GM12875 (cell line): ENCODE data around the gene TMC1.

Experiments
- H3K4me3 ChIP-seq: one replicate; pipeline ENCODE4 v1.5.1; 2011; ENCODE audit warnings: low read depth, low read length, control low read depth
- TF ChIP-seq, protein P1 (sequence below): IDR thresholded peaks from 2 replicates; pipeline ENCODE4 v1.5.1; 2011; ENCODE audit warnings: low read depth, mild to moderate bottlenecking, control low read depth, inconsistent platforms, low read length, moderate library complexity, borderline replicate concordance; ENCODE audit not compliant: insufficient read depth

The TMC1 gene

DNA sequence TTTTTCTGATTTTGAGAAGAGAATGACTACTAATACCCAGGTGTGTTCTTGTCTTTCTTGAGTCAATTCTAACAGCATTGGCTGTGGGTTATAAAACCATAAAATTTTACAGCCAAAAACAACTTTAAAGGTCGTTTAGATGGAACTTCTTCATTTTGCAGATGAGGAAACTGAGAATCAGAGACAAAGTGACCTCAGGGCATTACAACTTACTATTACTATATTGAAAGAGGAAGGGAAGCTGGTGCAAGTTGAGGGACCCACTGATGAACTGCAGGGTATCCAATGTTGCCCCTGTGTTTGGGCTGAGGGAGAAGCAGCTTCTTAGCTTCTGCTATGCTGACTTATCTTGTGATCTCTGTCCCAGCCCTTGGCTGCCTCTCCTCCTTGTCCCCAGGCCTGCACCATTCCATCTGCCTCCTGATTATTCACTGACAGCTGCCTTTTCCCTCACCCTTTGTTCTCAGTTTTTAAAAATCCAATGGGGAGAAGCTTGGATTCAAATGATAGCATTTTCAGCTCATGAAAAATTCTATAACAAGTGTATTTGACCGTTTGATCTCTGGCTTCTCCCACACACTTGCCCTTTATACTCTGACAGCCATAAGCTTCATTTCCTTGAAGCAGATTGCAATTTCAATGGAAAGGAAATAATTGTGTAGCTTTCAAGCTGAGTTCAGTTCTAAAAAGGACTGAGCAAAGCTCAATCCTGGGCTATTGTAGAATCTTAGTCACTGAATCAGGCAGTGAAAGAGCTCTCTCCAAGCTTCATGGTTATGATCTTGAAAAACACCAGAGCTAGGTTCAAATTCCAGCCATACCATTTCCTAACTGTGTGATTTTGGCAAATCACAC is 68.5 kb downstream of the TMC1 start:
- TF ChIP-seq, protein P1, sequence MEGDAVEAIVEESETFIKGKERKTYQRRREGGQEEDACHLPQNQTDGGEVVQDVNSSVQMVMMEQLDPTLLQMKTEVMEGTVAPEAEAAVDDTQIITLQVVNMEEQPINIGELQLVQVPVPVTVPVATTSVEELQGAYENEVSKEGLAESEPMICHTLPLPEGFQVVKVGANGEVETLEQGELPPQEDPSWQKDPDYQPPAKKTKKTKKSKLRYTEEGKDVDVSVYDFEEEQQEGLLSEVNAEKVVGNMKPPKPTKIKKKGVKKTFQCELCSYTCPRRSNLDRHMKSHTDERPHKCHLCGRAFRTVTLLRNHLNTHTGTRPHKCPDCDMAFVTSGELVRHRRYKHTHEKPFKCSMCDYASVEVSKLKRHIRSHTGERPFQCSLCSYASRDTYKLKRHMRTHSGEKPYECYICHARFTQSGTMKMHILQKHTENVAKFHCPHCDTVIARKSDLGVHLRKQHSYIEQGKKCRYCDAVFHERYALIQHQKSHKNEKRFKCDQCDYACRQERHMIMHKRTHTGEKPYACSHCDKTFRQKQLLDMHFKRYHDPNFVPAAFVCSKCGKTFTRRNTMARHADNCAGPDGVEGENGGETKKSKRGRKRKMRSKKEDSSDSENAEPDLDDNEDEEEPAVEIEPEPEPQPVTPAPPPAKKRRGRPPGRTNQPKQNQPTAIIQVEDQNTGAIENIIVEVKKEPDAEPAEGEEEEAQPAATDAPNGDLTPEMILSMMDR = no peak
- no peak overlapping the region for H3K4me3 ChIP-seq

DNA sequence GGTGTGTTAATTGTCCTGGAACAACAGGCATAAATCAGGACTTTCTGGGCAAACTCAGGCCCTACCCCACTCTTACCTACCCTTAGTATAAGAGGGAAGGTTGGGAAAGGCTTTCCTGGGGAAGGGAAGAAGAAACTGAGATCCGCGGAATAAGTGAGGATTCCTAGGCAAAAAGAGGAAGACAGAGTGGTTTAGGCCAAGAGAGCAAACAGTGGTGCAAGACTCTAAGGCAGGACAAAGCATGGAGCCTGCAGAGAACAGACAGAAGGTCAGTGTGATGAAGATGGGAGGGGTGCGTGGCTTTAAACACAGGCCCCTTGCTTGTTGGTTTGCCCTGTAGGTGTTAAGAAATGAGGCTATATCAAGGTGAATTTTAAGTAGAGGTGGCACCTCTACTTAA is 69.4 kb downstream of the TMC1 start:
- H3K4me3 ChIP-seq = no peak overlapping the region
- TF ChIP-seq, protein P1 = no peak

DNA sequence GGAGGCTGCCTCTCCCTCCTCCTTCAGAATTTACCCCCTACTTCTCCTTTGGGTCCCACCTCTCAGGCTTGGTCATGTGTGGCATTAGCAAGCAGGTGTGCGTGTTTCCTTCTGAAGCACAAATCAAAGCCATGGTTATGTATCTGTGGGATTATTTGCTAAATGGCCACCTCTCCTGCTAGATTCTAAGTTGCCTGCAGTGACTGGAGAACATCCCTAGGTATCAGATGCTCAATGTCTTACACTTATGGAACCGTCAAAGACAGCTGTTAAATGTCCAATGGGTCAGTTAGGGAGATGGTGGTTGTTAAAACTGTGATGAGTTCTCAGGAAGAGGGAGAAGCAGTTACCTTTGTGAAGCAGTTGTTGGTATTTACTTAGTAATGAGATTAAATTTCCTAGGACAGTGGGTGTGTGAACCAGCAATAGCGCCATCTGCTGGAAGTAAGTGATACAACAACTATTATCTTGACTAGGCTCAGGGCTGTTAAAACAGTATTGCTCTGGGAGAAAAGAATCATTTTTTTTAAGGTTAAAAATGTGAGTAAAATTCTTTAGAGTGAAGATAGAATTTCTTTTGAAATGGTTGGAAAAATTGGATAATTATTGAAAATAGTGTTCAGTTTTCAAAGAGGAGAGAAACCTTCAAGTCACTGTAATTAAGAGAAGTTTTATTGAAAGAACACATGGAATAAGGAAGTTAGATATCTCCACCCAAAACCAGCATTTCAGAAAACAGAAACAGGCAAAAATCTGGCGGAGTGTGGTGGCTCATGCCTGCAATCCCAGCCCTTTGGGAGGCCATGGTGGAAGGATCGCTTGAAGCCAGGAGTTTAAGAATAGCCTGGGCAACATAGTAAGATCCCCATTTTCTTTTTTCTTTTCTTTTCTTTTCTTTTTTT is 71.3 kb downstream of the TMC1 start:
- TF ChIP-seq, protein P1 = peak; percentile 43; the same call in 1 of the 2 replicates
- no peak overlapping the region for H3K4me3 ChIP-seq

DNA sequence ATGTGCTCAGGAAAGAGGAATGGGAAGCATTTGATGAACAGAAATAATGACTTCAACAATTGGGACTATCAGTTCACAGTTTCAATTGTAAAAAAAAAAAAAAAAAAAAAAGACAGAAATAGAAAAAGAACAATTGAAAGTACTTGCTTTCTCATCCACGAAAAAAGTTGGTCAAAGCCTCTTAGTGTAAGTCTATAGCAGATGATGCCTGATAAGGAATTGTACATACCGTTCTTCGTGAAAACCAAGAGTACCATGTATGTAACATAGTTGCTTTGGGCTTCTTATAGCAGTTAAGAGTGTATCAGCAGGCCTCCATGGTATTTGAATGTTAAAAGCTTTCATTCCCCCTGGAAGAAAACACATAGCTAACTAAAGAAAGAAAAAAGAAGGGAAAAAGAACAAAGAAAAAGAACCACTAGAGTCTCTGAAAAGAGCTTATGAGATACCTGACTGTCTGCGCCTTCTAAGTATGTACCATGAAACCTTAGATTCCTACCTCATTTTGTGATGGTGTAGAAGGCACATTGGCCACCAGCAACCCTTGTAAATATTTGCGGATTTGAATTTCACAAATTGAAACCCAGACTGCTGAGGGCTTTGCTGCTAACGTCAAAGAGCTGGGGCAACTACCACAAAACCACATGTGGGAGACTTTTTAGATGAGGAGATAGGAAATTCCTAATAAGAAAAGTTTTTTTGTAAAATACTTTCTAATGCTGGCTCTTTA is 75.2 kb downstream of the TMC1 start:
- H3K4me3 ChIP-seq = no peak overlapping the region
- TF ChIP-seq, protein P1 = no peak

DNA sequence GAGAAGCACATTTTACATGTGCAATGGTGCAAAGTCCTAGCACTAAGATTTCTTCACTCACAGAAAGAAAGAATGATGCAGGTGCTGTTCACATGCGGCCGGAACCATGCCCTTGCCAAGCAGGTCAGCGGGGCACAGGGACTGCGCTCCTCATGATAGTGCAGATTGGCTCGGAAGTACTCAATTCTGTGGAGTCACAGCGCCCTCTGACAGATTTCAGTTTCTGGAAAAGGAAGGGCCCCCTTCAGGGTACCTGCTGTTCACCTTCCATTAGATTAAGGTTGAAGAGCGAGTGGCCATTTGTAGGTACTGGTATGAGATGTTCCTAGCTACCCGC is 75.7 kb downstream of the TMC1 start:
- no peak overlapping the region for H3K4me3 ChIP-seq
- TF ChIP-seq, protein P1 = no peak

DNA sequence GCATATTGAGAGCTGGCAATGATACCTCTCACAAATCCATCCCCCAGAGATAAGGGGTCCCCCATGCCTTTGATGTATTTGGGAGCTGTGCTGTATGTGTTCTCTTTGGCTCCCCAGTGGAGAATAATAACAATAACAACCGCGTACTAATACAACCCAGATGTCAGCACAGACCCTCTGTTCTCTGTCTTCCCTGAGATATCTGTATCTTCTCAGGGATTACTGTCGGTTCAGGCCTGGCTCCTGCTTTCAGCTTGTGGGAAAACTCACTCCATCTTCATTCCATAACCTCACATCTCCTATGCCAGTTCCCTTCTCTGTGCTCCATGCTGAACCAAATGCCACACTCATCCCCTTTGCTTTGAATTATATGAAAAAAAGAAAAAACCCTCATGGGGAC is 76.2 kb downstream of the TMC1 start:
- TF ChIP-seq, protein P1 = no peak
- no peak overlapping the region for H3K4me3 ChIP-seq
